Right lobe of liver (tissue), 6 donors: ENCODE data around the gene WDR1. TPM values are rescaled to one million over a fixed set of nuclear protein-coding genes. Genes with fewer than 3 reads are reported as not detected.

ENCODE experiments used
- ATAC-seq, 4 donors: fragments of 200-7000 bp; cut with Tn5 transposase; one replicate each; pipeline ENCODE4 v1.9.1; 2020; ENCODE audit warnings: mild to moderate bottlenecking in 4 of 4, moderate library complexity in 4 of 4
- DNase-seq, 3 donors: peaks; one replicate each; pipeline ENCODE4 v3.0.0-alpha.2; 2020
- H3K27ac ChIP-seq, 3 donors: fragments of 200-600 bp; one replicate each; pipeline ENCODE4 v1.8.0; 2022
- H3K27me3 ChIP-seq, 2 donors: fragments of 200-600 bp; one replicate each; pipeline ENCODE4 v1.8.0; 2022
- H3K36me3 ChIP-seq, 4 donors: fragments of 200-600 bp; sonication (generic) in 1 of 4; one replicate each; pipeline versions ENCODE4 v1.5.1 to v1.8.0; 2017 to 2022; ENCODE audit warnings: control low read depth in 1 of 4
- H3K4me1 ChIP-seq, 4 donors: fragments of 200-600 bp; sonication (generic) in 1 of 4; one replicate each; pipeline versions ENCODE4 v1.5.1 to v1.8.0; 2017 to 2022; ENCODE audit warnings: control low read depth in 1 of 4
- H3K4me3 ChIP-seq, 3 donors: fragments of 200-600 bp; one replicate each; pipeline ENCODE4 v1.8.0; 2022
- H3K9me3 ChIP-seq, 4 donors: fragments of 200-600 bp; sonication (generic) in 1 of 4; one replicate each; pipeline versions ENCODE4 v1.5.1 to v1.8.0; 2017 to 2022; ENCODE audit warnings: control low read depth in 1 of 4
- POLR2A ChIP-seq: fragments of 450-650 bp; IDR thresholded peaks from one replicate; pipeline ENCODE4 v1.6.1; 2017; ENCODE audit warnings: antibody characterized with exemption, mild to moderate bottlenecking
- WGBS: methylation state at CpG from one replicate; pipeline ENCODE4 v1.1.6; 2018; ENCODE audit warnings: low coverage, low lambda C conversion rate; ENCODE audit not compliant: insufficient coverage; ENCODE audit errors: missing lambda C conversion rate; 5-methylcytosine and 5-hydroxymethylcytosine counted together
- intact Hi-C, 2 donors: fragments of 100-400 bp; cut with DNase I; formaldehyde crosslinking; loops; one replicate each; pipeline versions ENCODE4 v1.11.2 to v1.14.1; 2022
- total RNA-seq, 6 experiments: library from RNA; depleted of rRNA in 2 of 6; stranded (reverse); fragments of >200 nt in 2 of 6; fragmentation: NEBNext Ultra II Directional in 3 of 6; extraction: Animal tissue kit (Norgen Biotek cat#: 25700) in 3 of 6; gene quantifications; one replicate each; pipeline versions ENCODE4 v1.1.0 to v1.2.4, GENCODE V29; 2016 to 2023
- TF ChIP-seq, protein P1 (sequence below), 4 donors: fragments of 200-600 bp in 3 of 4; fragments of 450-650 bp in 1 of 4; IDR thresholded peaks; one replicate each; pipeline versions ENCODE4 v1.5.1 to v1.8.0; 2016 to 2022; ENCODE audit warnings: antibody characterized with exemption in 4 of 4, mild to moderate bottlenecking in 2 of 4
- donor health status: DM: no; HTN: yes; CAD: no.
- donor health status: DM: no; HTN: no; CAD: no.
- donor health status: DM: no; HTN: no; CAD: no.
- donor health status: DM: no; HTN: yes; CAD: no.
- donor health status: DM: no; HTN: yes; CAD: no.

WDR1 gene
- total RNA-seq, 6 experiments from 2014 or later = 65.1 to 149 (median 76.4) TPM

GRCh38 chr4:10120943-10121567 is 4.5 kb upstream of the WDR1 start:
- DNase-seq = no peak
- peak in 2 of 4 donors; percentile 4 to 24 for ATAC-seq
- Histone ChIP-seq H3K9me3 (no peaks in the 10 kb centered on the region), H3K27ac (peak overlapping the region in 1 of 3 donors; percentile 62), H3K4me1 (peaks cover 0 to 17% (median 0%) of the 10 kb centered on the region in 4 donors), H3K27me3 (no peaks in the 10 kb centered on the region), H3K36me3 (no peaks in the 10 kb centered on the region), H3K4me3 (no peak overlapping the region)
- 56% methylated on average over 7 of the region's 11 CpGs for WGBS
- intact Hi-C loops = no loop called here
- TF ChIP-seq, protein P1, sequence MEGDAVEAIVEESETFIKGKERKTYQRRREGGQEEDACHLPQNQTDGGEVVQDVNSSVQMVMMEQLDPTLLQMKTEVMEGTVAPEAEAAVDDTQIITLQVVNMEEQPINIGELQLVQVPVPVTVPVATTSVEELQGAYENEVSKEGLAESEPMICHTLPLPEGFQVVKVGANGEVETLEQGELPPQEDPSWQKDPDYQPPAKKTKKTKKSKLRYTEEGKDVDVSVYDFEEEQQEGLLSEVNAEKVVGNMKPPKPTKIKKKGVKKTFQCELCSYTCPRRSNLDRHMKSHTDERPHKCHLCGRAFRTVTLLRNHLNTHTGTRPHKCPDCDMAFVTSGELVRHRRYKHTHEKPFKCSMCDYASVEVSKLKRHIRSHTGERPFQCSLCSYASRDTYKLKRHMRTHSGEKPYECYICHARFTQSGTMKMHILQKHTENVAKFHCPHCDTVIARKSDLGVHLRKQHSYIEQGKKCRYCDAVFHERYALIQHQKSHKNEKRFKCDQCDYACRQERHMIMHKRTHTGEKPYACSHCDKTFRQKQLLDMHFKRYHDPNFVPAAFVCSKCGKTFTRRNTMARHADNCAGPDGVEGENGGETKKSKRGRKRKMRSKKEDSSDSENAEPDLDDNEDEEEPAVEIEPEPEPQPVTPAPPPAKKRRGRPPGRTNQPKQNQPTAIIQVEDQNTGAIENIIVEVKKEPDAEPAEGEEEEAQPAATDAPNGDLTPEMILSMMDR (IDR thresholded peaks at IDR 0.05) = no peak
- no peak for TF ChIP-seq POLR2A

DNA sequence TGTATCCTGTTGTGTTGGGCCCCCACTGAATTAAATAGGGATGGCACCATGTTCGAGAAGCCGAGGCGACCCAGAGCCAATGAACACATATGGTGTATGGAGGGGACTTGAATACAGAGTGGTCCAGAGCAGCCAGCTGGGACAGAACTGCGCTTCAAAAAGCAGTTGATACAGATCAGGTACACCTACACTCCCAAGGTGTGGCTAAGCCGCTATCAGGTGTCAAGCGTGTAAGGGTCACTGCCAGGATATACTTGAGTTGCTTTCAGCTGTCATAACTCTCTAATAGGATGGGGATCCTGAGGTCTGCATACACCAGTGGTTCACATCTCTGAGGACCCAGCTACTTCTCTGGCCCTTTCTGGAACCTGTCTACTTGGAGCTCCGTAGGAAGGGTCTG is 3.2 kb upstream of the WDR1 start:
- DNase-seq = no peak
- Histone ChIP-seq H3K9me3 (no peaks in the 10 kb centered on the region), H3K36me3 (peaks cover 0 to under 1% (median 0%) of the 10 kb centered on the region in 4 donors), H3K4me3 (no peak overlapping the region), H3K27ac (no peak overlapping the region), H3K4me1 (peaks cover 0 to 24% (median 3%) of the 10 kb centered on the region in 4 donors), H3K27me3 (no peaks in the 10 kb centered on the region)
- ATAC-seq = no peak
- 100% methylated on average over 4 of the region's 7 CpGs for WGBS
- intact Hi-C loops = no loop called here
- no peak for TF ChIP-seq POLR2A
- TF ChIP-seq, protein P1 (IDR thresholded peaks at IDR 0.05) = no peak

GRCh38 chr4:10119278-10119677 is 2.7 kb upstream of the WDR1 start:
- peaks cover 0 to 24% (median 3%) of the 10 kb centered on the region in 4 donors for H3K4me1 ChIP-seq

GRCh38 chr4:10118048-10119004 is 1.7 kb upstream of the WDR1 start:
- Histone ChIP-seq H3K36me3 (peaks cover 0 to 14% (median 7%) of the 10 kb centered on the region in 4 donors), H3K9me3 (no peaks in the 10 kb centered on the region), H3K4me3 (no peak overlapping the region), H3K27ac (no peak overlapping the region), H3K27me3 (no peaks in the 10 kb centered on the region), H3K4me1 (peaks cover 0 to 24% (median 3%) of the 10 kb centered on the region in 4 donors)
- intact Hi-C loops = no loop called here
- ATAC-seq (no peak), DNase-seq (no peak)
- TF ChIP-seq POLR2A = no peak
- TF ChIP-seq, protein P1 (IDR thresholded peaks at IDR 0.05) = no peak
- WGBS = 84% methylated on average over 20 of the region's 21 CpGs

More at GRCh38 chr4:10119278-10119677, 2.7 kb upstream of the WDR1 start:
- H3K27me3 ChIP-seq = no peaks in the 10 kb centered on the region
- no peak overlapping the region for H3K27ac ChIP-seq
- WGBS = 89% methylated on average over 8 of the region's 8 CpGs
- H3K9me3 ChIP-seq = no peaks in the 10 kb centered on the region
- DNase-seq (no peak), ATAC-seq (no peak)
- H3K4me3 ChIP-seq = no peak overlapping the region
- intact Hi-C loops = no loop called here
- peaks cover 0 to 4% (median 2%) of the 10 kb centered on the region in 4 donors for H3K36me3 ChIP-seq
- TF ChIP-seq, protein P1 (IDR thresholded peaks at IDR 0.05) = no peak
- TF ChIP-seq POLR2A = no peak
